Kidney (tissue), 14 donors: ENCODE results near the gene HSBP1L1. TPM values are rescaled to one million over a fixed set of nuclear protein-coding genes. Genes with fewer than 3 reads are reported as not detected.
A peak's percentile ranks its signal among the peaks of the same experiment; 100 is the strongest.

Experiments used
- DNase-seq, 5 donors: peaks; one replicate each; pipeline ENCODE4 v3.0.0-alpha.2; 2013 to 2020
- FAIRE-seq: peaks from 2 replicates; lab custom pipeline; 2012; peaks lifted over from hg19 to GRCh38; lab: Jason Lieb, UNC
- H3K27ac ChIP-seq, 2 donors: one replicate each; pipeline ENCODE4 v1.7.0; 2013; ENCODE audit warnings: low read depth in 2 of 2, low read length in 2 of 2, inconsistent platforms in 1 of 2
- H3K27me3 ChIP-seq: one replicate; pipeline ENCODE4 v1.7.1; 2013; ENCODE audit warnings: low read length, inconsistent platforms; ENCODE audit not compliant: control insufficient read depth, insufficient read depth
- H3K36me3 ChIP-seq, 3 donors: one replicate each; pipeline versions ENCODE4 v1.7.0 to v1.7.1; 2013; ENCODE audit warnings: low read length in 3 of 3, control low read depth in 1 of 3, inconsistent platforms in 1 of 3; ENCODE audit not compliant: insufficient read depth in 3 of 3, control insufficient read depth in 2 of 3
- H3K4me1 ChIP-seq, 3 donors: one replicate each; pipeline versions ENCODE4 v1.7.0 to v1.7.1; 2013; ENCODE audit warnings: low read length in 3 of 3, inconsistent platforms in 1 of 3, low read depth in 1 of 3; ENCODE audit not compliant: control insufficient read depth in 2 of 3, insufficient read depth in 2 of 3
- H3K4me3 ChIP-seq, 3 donors: one replicate each; pipeline versions ENCODE4 v1.7.0 to v1.8.1; 2013; ENCODE audit warnings: low read length in 3 of 3, control low read depth in 1 of 3, inconsistent platforms in 1 of 3
- H3K9ac ChIP-seq, 3 donors: one replicate each; pipeline versions ENCODE4 v1.7.0 to v1.7.1; 2013; ENCODE audit warnings: low read length in 3 of 3, control low read depth in 1 of 3, inconsistent platforms in 1 of 3
- H3K9me3 ChIP-seq, 3 donors: one replicate each; pipeline versions ENCODE4 v1.7.0 to v1.7.1; 2013; ENCODE audit warnings: low read length in 3 of 3, control low read depth in 1 of 3, inconsistent platforms in 1 of 3; ENCODE audit not compliant: control insufficient read depth in 2 of 3, insufficient read depth in 1 of 3
- intact Hi-C: fragments of 100-400 bp; cut with DNase I; formaldehyde crosslinking; loops from one replicate; pipeline ENCODE4 v1.11.1; 2022
- polyA plus RNA-seq: library from polyadenylated mRNA; stranded (reverse); fragments of 350-450 nt; fragmentation: Illumina TruSeq; extraction: RNeasy Lipid Tissue Mini Kit (QIAGEN cat#74804); gene quantifications from one replicate; pipeline ENCODE4 v1.2.3, GENCODE V29; 2014; ENCODE audit warnings: low read depth, low replicate concordance; ENCODE audit not compliant: insufficient read depth
- total RNA-seq: library from RNA; stranded (reverse); fragmentation: NEBNext Ultra II Directional; extraction: Animal tissue kit (Norgen Biotek cat#: 25700); gene quantifications from one replicate; pipeline ENCODE4 v1.2.1, GENCODE V29; 2021
- TF ChIP-seq, protein P1 (sequence below): IDR thresholded peaks from 3 replicates; pipeline ENCODE4 v1.5.1; 2012; ENCODE audit warnings: mild to moderate bottlenecking, moderate library complexity, borderline replicate concordance; ENCODE audit not compliant: insufficient read depth; ENCODE audit errors: extremely low read depth
- donor health status: control.
- donor health status: control.
- donor health status: control.
- donor health status: control.
- donor health status: control.
- donor health status: DM: yes; HTN: yes; CAD: no.
- donor health status: Normal renal cell carcinoma (clear cell type).

HSBP1L1 gene
- total and polyA plus RNA-seq, 2 donors from 2014 or later = 26.0 to 43.6 TPM

GRCh38 chr18:79938196-79938595 is 26.2 kb upstream of the HSBP1L1 start:
- Histone ChIP-seq H3K27ac (no peak overlapping the region), H3K4me3 (no peak overlapping the region), H3K9me3 (peaks cover 0 to 3% (median 3%) of the 10 kb centered on the region in 3 donors), H3K36me3 (peaks cover 0 to 22% (median 20%) of the 10 kb centered on the region in 3 donors), H3K4me1 (peaks cover 0 to 22% (median 12%) of the 10 kb centered on the region in 3 donors), H3K9ac (no peak overlapping the region), H3K27me3 (no peaks in the 10 kb centered on the region)
- intact Hi-C loops = no loop called here
- FAIRE-seq = no peak
- TF ChIP-seq, protein P1, sequence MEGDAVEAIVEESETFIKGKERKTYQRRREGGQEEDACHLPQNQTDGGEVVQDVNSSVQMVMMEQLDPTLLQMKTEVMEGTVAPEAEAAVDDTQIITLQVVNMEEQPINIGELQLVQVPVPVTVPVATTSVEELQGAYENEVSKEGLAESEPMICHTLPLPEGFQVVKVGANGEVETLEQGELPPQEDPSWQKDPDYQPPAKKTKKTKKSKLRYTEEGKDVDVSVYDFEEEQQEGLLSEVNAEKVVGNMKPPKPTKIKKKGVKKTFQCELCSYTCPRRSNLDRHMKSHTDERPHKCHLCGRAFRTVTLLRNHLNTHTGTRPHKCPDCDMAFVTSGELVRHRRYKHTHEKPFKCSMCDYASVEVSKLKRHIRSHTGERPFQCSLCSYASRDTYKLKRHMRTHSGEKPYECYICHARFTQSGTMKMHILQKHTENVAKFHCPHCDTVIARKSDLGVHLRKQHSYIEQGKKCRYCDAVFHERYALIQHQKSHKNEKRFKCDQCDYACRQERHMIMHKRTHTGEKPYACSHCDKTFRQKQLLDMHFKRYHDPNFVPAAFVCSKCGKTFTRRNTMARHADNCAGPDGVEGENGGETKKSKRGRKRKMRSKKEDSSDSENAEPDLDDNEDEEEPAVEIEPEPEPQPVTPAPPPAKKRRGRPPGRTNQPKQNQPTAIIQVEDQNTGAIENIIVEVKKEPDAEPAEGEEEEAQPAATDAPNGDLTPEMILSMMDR = no peak
- DNase-seq = peak in 1 of 5 donors; percentile 39

- intact Hi-C loops = no loop called here
Measured at GRCh38 chr18:79939096-79939495, 25.3 kb upstream of the HSBP1L1 start.

DNA sequence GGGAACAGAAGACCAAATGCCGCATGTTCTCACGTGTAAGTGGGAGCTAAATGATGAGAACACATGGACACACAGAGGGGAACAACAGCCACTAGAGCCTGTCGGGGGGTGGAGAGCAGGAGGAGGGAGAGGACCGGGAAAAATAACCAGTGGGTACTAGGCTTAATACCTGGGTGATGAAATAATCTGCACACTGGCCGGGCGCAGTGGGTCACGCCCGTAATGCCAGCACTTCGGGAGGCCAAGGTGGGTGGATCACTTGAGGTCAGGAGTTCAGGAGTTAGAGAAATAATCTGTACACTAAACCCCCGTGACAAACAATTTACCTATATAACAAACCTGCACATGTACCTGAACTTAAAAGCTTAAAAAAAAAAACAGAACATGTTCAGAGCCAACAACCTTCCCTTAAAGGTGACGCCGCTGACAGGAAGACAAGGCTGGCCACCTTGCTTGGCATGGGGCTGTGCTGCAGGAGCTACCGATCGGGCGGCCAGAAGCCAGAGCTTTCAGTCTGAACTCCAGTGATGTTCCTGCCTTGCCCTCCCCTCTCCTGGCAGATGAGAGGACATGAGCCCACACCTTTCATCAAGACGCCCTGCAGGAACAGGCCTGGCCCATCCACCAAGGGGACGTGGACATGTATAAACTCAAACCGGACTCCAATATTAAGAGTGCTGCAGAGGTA is 24.2 kb upstream of the HSBP1L1 start:
- Histone ChIP-seq H3K4me3 (no peak overlapping the region), H3K4me1 (peaks cover 0 to 26% (median 10%) of the 10 kb centered on the region in 3 donors), H3K27ac (no peak overlapping the region), H3K27me3 (no peaks in the 10 kb centered on the region), H3K9me3 (no peaks in the 10 kb centered on the region), H3K36me3 (peaks cover 0 to 20% (median 15%) of the 10 kb centered on the region in 3 donors), H3K9ac (no peak overlapping the region)
- intact Hi-C loops = no loop called here
- FAIRE-seq = no peak
- DNase-seq = peak in 1 of 5 donors; percentile 39
- TF ChIP-seq, protein P1 = no peak

More at GRCh38 chr18:79939096-79939495, 25.3 kb upstream of the HSBP1L1 start:
- Histone ChIP-seq H3K36me3 (peaks cover 0 to 22% (median 18%) of the 10 kb centered on the region in 3 donors), H3K4me3 (no peak overlapping the region), H3K27ac (no peak overlapping the region), H3K4me1 (peaks cover 0 to 22% (median 12%) of the 10 kb centered on the region in 3 donors), H3K9me3 (no peaks in the 10 kb centered on the region), H3K27me3 (no peaks in the 10 kb centered on the region), H3K9ac (no peak overlapping the region)
- no peak for DNase-seq
- TF ChIP-seq, protein P1 = no peak
- no peak for FAIRE-seq
